H1 (cell line): Measurements from ENCODE around the gene ZNF362. TPM values are rescaled to one million over a fixed set of nuclear protein-coding genes. Genes with fewer than 3 reads are reported as not detected.

Experiments used
- BACH1 ChIP-seq: IDR thresholded peaks from 2 replicates; pipeline ENCODE4 v1.6.1; 2012; ENCODE audit warnings: low read length, improper control_type of control experiment
- CHD7 ChIP-seq: fragments of 300-600 bp; sonication (generic); IDR thresholded peaks from 2 replicates; pipeline ENCODE4 v1.7.1; 2012; ENCODE audit warnings: low read length, moderate library complexity, mild to moderate bottlenecking, inconsistent platforms; ENCODE audit not compliant: insufficient replicate concordance
- JUN ChIP-seq: IDR thresholded peaks from 2 replicates; pipeline ENCODE4 v1.6.1; 2011; ENCODE audit warnings: low read depth, mild to moderate bottlenecking, improper control_type of control experiment, low read length
- SUZ12 ChIP-seq: fragments of 200-600 bp; sonication (generic); IDR thresholded peaks from 2 replicates; pipeline ENCODE4 v1.6.1; 2012; ENCODE audit warnings: mild to moderate bottlenecking, inconsistent platforms, low read length, moderate library complexity, mixed read lengths
- USF2 ChIP-seq: IDR thresholded peaks from 2 replicates; pipeline ENCODE4 v1.6.1; 2011; ENCODE audit warnings: low read length, improper control_type of control experiment
- polyA plus RNA-seq, 7 experiments: library from polyadenylated mRNA; depleted of rRNA in 3 of 7; stranded (reverse) in 5 of 7; unstranded in 2 of 7; fragments of >200 nt in 5 of 7; fragments of 200-250 nt in 2 of 7; gene quantifications; 1 replicate in 5 of 7; 2 replicates in 1 of 7; 4 replicates in 1 of 7; pipeline versions ENCODE4 v1.2.1 to v1.2.3, GENCODE V29; 2011 to 2013; ENCODE audit warnings: missing spikeins in 2 of 7, mixed read lengths in 2 of 7
- total RNA-seq: library from RNA; stranded (reverse); fragmentation: NEBNext Ultra II Directional; extraction: Animal tissue kit (Norgen Biotek cat#: 25700); gene quantifications from 2 replicates; pipeline ENCODE4 v1.2.1, GENCODE V29; 2021

The ZNF362 gene
- total and polyA plus RNA-seq, 2 of the 8 experiments (the other 6 are each of a cell fraction or from before 2014, with no cell fraction given): 24.2 to 27.8 TPM

GRCh38 chr1:33261344-33261743 is 5.1 kb downstream of the ZNF362 start (continued):
- TF ChIP-seq CHD7 (no peak), BACH1 (no peak), SUZ12 (no peak), USF2 (no peak), JUN (no peak)
